Adrenal gland (tissue), 5 donors: ENCODE results near the gene ANKRD55.

ENCODE experiments used
- POLR2A ChIP-seq, 2 donors: fragments of 450-650 bp; IDR thresholded peaks; one replicate each; pipeline ENCODE4 v1.6.1; 2017; ENCODE audit warnings: antibody characterized with exemption in 2 of 2, mild to moderate bottlenecking in 2 of 2, moderate library complexity in 1 of 2
- TF ChIP-seq, protein P1 (sequence below), 6 experiments: fragments of 450-650 bp in 4 of 6; fragments of 200-600 bp in 2 of 6; sonication (generic) in 1 of 6; IDR thresholded peaks; 1 replicate in 5 of 6; 2 replicates in 1 of 6; pipeline versions ENCODE4 v1.5.1 to v1.8.0; 2016 to 2021; ENCODE audit warnings: antibody characterized with exemption in 6 of 6, mild to moderate bottlenecking in 2 of 6, moderate library complexity in 1 of 6
- donor health status: DM: no; HTN: no; CAD: no.

- TF ChIP-seq, protein P1, sequence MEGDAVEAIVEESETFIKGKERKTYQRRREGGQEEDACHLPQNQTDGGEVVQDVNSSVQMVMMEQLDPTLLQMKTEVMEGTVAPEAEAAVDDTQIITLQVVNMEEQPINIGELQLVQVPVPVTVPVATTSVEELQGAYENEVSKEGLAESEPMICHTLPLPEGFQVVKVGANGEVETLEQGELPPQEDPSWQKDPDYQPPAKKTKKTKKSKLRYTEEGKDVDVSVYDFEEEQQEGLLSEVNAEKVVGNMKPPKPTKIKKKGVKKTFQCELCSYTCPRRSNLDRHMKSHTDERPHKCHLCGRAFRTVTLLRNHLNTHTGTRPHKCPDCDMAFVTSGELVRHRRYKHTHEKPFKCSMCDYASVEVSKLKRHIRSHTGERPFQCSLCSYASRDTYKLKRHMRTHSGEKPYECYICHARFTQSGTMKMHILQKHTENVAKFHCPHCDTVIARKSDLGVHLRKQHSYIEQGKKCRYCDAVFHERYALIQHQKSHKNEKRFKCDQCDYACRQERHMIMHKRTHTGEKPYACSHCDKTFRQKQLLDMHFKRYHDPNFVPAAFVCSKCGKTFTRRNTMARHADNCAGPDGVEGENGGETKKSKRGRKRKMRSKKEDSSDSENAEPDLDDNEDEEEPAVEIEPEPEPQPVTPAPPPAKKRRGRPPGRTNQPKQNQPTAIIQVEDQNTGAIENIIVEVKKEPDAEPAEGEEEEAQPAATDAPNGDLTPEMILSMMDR (IDR thresholded peaks at IDR 0.05): no peak
- no peak for TF ChIP-seq POLR2A (IDR thresholded peaks at IDR 0.05)
Measured at GRCh38 chr5:56167519-56167918, 65.6 kb downstream of the ANKRD55 start.
